WERI-Rb-1 (cell line): Measurements from ENCODE around the gene PCDH9.
A peak's percentile ranks its signal among the peaks of the same experiment; 100 is the strongest.

Experiments used
- DNase-seq: peaks from one replicate; pipeline ENCODE4 v3.0.0-alpha.2; 2020
- H3K27ac ChIP-seq: fragments of 250-450 bp; sonication (Bioruptor Pico); 2 replicates; pipeline ENCODE4 v1.5.1; 2020; ENCODE audit warnings: mild to moderate bottlenecking, moderate library complexity
- H3K27me3 ChIP-seq: fragments of 250-450 bp; sonication (Bioruptor Pico); 2 replicates; pipeline ENCODE4 v1.5.1; 2021; ENCODE audit warnings: mild to moderate bottlenecking, low read depth, moderate library complexity; ENCODE audit not compliant: insufficient read depth, severe bottlenecking
- H3K36me3 ChIP-seq: fragments of 250-450 bp; sonication (Bioruptor Pico); 2 replicates; pipeline ENCODE4 v1.5.1; 2020; ENCODE audit warnings: mild to moderate bottlenecking, moderate library complexity
- H3K4me3 ChIP-seq: 2 replicates; pipeline ENCODE4 v1.5.1; 2011; ENCODE audit warnings: low read depth, mild to moderate bottlenecking, control low read depth, low read length
- H3K9me3 ChIP-seq: fragments of 250-450 bp; sonication (Bioruptor Pico); 2 replicates; pipeline ENCODE4 v1.5.1; 2021; ENCODE audit warnings: mild to moderate bottlenecking, moderate library complexity; ENCODE audit not compliant: severe bottlenecking
- TF ChIP-seq, protein P1 (sequence below): IDR thresholded peaks from 2 replicates; pipeline ENCODE4 v1.5.1; 2011; ENCODE audit warnings: low read depth, mild to moderate bottlenecking, control low read depth, inconsistent platforms, low read length

The PCDH9 gene

GRCh38 chr13:67076378-67076777 is 153.8 kb downstream of the PCDH9 start:
- H3K27me3 ChIP-seq, result no peaks in the 10 kb centered on the region

GRCh38 chr13:67075239-67075638 is 154.9 kb downstream of the PCDH9 start:
- no peaks in the 10 kb centered on the region for H3K9me3 ChIP-seq
- H3K27ac ChIP-seq, result no peak overlapping the region
- DNase-seq, result no peak
- H3K27me3 ChIP-seq, result no peaks in the 10 kb centered on the region
- TF ChIP-seq, protein P1, sequence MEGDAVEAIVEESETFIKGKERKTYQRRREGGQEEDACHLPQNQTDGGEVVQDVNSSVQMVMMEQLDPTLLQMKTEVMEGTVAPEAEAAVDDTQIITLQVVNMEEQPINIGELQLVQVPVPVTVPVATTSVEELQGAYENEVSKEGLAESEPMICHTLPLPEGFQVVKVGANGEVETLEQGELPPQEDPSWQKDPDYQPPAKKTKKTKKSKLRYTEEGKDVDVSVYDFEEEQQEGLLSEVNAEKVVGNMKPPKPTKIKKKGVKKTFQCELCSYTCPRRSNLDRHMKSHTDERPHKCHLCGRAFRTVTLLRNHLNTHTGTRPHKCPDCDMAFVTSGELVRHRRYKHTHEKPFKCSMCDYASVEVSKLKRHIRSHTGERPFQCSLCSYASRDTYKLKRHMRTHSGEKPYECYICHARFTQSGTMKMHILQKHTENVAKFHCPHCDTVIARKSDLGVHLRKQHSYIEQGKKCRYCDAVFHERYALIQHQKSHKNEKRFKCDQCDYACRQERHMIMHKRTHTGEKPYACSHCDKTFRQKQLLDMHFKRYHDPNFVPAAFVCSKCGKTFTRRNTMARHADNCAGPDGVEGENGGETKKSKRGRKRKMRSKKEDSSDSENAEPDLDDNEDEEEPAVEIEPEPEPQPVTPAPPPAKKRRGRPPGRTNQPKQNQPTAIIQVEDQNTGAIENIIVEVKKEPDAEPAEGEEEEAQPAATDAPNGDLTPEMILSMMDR, result no peak
- no peak overlapping the region for H3K4me3 ChIP-seq
- H3K36me3 ChIP-seq, result no peaks in the 10 kb centered on the region

More at GRCh38 chr13:67076378-67076777, 153.8 kb downstream of the PCDH9 start:
- Histone ChIP-seq H3K9me3 (no peaks in the 10 kb centered on the region), H3K27ac (no peak overlapping the region), H3K4me3 (no peak overlapping the region), H3K36me3 (no peaks in the 10 kb centered on the region)
- DNase-seq, result no peak
- TF ChIP-seq, protein P1, result no peak

GRCh38 chr13:67071918-67072598 is 158.1 kb downstream of the PCDH9 start:
- Histone ChIP-seq H3K36me3 (no peaks in the 10 kb centered on the region), H3K9me3 (no peaks in the 10 kb centered on the region), H3K27ac (no peak overlapping the region), H3K27me3 (no peaks in the 10 kb centered on the region), H3K4me3 (no peak overlapping the region)
- DNase-seq, result no peak
- TF ChIP-seq, protein P1, result no peak

DNA sequence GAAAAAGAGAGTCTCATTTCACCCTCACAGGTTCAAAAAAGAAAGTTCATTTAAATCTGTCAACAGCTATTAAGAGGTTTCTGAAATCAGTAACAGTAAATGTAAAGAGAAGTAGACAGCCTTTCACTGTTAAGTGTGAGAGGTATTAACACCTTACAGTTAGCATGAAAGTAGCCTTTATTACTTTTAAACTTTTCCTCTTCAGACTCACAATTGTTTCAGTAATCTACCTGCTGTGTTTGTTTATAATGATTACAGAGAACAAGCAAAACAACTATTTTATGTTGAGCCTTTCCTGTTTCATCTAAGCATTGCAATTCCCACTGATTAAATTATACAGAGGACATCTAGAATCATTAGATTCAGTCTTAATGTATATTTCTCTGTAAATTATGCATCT is 159.8 kb downstream of the PCDH9 start:
- DNase-seq, result no peak
- no peaks in the 10 kb centered on the region for H3K9me3 ChIP-seq
- H3K36me3 ChIP-seq, result no peaks in the 10 kb centered on the region
- no peaks in the 10 kb centered on the region for H3K27me3 ChIP-seq
- TF ChIP-seq, protein P1, result no peak
- no peak overlapping the region for H3K4me3 ChIP-seq
- H3K27ac ChIP-seq, result no peak overlapping the region

DNA sequence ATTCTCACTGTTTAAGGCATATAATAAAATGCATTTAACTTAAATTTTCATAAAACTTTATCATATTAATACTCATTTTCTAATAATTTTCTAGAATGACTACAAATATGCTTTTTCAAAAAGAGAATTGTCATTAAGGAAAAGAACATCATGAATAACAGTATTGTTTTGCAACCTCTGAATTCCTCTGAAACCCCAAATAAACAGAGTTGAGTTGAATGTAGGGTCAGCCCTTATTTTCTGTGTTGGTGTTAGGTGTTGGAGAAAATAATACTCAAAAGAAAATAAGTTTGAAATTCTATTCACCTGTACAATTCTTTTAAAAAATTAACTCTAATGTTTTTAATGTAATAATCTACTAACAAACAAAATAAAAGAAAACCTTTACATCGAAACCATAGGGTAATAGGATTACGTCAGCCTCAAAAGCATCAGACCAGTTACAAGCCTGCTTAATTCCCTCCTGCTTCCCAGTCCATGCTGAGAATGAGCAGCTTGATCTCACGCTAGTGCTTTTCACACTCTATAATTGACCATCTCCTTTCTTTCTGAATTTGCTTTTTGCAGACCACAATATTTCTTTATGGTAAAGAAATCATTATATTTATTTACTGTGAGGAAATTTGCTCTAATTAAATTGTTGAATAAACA is 160.9 kb downstream of the PCDH9 start:
- H3K27ac ChIP-seq, result no peak overlapping the region
- H3K36me3 ChIP-seq, result no peaks in the 10 kb centered on the region
- H3K27me3 ChIP-seq, result no peaks in the 10 kb centered on the region
- no peaks in the 10 kb centered on the region for H3K9me3 ChIP-seq
- TF ChIP-seq, protein P1, result no peak
- H3K4me3 ChIP-seq, result no peak overlapping the region
- peak; percentile 18 for DNase-seq
